ENCODE measurements around the gene SP140. TPM values are rescaled to one million over a fixed set of nuclear protein-coding genes. Genes with fewer than 3 reads are reported as not detected.

SP140 gene
- total and polyA plus RNA-seq, 2 experiments from 2014 or later: 0.24 to 0.70 TPM

DNA sequence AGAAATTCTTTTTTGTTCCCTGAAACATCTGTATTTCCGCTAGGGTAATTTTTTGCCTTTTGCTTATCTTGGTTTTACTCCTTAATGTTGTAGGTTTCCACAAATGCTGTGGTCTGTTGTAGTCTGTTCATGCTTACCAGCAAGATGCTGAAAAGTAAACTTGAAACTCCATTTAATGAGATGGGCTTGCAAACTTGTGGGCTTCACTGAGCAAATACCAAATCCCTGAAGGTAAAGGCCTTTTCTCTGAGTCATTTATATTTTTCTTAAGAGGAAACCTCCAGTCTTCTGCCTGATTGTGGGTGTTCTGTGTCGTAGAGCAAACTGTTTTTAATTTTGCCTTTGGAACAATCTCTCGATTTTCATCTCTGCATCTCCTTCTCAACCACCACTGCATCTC lies 9.3 kb downstream of the SP140 start:
- Histone ChIP-seq H3K27ac (ENCODE audit: low read depth) (no peak overlapping the region), H3F3A (replicated peaks; ENCODE audit: low read depth) (no peaks in the 10 kb centered on the region), H3K79me2 (replicated peaks; ENCODE audit: insufficient read depth) (no peaks in the 10 kb centered on the region), H3K27me3 (ENCODE audit: insufficient read depth) (no peaks in the 10 kb centered on the region), H4K20me1 (replicated peaks; ENCODE audit: insufficient read depth) (no peaks in the 10 kb centered on the region), H3K4me3 (no peak overlapping the region), H3K36me3 (ENCODE audit: insufficient read depth) (no peaks in the 10 kb centered on the region), H3K4me2 (no peak overlapping the region), H2AFZ (peak overlapping the region; percentile 6; the same call in 1 of the 2 replicates), H3K4me1 (ENCODE audit: insufficient read depth) (0 out of 2 replicates have a peak, but pooled peaks cover 6% of the 10 kb centered on the region), H3K9me2 (ENCODE audit: insufficient read depth) (0 out of 2 replicates have a peak, but pooled peaks cover 4% of the 10 kb centered on the region)
- Mint-ChIP-seq H3K27ac (no peak overlapping the region), H3K4me1 (peaks cover 7% of the 10 kb centered on the region; the same call in 2 of the 3 replicates), H3K36me3 (ENCODE audit: low read depth) (peaks cover 15% of the 10 kb centered on the region), H3K9me3 (peaks cover 17% of the 10 kb centered on the region), H3K27me3 (ENCODE audit: insufficient read depth, low read depth, poor library complexity) (peaks cover 3% of the 10 kb centered on the region), H3K4me3 (no peak overlapping the region)
- TF ChIP-seq, protein P1, sequence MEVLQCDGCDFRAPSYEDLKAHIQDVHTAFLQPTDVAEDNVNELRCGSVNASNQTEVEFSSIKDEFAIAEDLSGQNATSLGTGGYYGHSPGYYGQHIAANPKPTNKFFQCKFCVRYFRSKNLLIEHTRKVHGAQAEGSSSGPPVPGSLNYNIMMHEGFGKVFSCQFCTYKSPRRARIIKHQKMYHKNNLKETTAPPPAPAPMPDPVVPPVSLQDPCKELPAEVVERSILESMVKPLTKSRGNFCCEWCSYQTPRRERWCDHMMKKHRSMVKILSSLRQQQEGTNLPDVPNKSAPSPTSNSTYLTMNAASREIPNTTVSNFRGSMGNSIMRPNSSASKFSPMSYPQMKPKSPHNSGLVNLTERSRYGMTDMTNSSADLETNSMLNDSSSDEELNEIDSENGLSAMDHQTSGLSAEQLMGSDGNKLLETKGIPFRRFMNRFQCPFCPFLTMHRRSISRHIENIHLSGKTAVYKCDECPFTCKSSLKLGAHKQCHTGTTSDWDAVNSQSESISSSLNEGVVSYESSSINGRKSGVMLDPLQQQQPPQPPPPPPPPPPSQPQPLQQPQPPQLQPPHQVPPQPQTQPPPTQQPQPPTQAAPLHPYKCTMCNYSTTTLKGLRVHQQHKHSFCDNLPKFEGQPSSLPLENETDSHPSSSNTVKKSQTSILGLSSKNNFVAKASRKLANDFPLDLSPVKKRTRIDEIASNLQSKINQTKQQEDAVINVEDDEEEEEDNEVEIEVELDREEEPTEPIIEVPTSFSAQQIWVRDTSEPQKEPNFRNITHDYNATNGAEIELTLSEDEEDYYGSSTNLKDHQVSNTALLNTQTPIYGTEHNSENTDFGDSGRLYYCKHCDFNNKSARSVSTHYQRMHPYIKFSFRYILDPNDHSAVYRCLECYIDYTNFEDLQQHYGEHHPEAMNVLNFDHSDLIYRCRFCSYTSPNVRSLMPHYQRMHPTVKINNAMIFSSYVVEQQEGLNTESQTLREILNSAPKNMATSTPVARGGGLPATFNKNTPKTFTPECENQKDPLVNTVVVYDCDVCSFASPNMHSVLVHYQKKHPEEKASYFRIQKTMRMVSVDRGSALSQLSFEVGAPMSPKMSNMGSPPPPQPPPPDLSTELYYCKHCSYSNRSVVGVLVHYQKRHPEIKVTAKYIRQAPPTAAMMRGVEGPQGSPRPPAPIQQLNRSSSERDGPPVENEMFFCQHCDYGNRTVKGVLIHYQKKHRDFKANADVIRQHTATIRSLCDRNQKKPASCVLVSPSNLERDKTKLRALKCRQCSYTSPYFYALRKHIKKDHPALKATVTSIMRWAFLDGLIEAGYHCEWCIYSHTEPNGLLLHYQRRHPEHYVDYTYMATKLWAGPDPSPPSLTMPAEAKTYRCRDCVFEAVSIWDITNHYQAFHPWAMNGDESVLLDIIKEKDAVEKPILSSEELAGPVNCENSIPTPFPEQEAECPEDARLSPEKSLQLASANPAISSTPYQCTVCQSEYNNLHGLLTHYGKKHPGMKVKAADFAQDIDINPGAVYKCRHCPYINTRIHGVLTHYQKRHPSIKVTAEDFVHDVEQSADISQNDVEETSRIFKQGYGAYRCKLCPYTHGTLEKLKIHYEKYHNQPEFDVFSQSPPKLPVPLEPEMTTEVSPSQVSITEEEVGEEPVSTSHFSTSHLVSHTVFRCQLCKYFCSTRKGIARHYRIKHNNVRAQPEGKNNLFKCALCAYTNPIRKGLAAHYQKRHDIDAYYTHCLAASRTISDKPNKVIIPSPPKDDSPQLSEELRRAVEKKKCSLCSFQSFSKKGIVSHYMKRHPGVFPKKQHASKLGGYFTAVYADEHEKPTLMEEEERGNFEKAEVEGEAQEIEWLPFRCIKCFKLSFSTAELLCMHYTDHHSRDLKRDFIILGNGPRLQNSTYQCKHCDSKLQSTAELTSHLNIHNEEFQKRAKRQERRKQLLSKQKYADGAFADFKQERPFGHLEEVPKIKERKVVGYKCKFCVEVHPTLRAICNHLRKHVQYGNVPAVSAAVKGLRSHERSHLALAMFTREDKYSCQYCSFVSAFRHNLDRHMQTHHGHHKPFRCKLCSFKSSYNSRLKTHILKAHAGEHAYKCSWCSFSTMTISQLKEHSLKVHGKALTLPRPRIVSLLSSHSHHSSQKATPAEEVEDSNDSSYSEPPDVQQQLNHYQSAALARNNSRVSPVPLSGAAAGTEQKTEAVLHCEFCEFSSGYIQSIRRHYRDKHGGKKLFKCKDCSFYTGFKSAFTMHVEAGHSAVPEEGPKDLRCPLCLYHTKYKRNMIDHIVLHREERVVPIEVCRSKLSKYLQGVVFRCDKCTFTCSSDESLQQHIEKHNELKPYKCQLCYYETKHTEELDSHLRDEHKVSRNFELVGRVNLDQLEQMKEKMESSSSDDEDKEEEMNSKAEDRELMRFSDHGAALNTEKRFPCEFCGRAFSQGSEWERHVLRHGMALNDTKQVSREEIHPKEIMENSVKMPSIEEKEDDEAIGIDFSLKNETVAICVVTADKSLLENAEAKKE (CRISPR knock-in tag; IDR thresholded peaks at IDR 0.05): no peak
- TF ChIP-seq ZNF114 (CRISPR knock-in tag; IDR thresholded peaks at IDR 0.05) (no peak), EZH2phosphoT487 (IDR thresholded peaks at IDR 0.05; ENCODE audit: unreplicated experiment) (no peak), POLR2AphosphoS5 (IDR thresholded peaks at IDR 0.05; ENCODE audit: low read depth) (no peak), CREB1 (CRISPR knock-in tag; IDR thresholded peaks at IDR 0.05; ENCODE audit: low read depth) (no peak), NANOG (IDR thresholded peaks at IDR 0.05; ENCODE audit: borderline replicate concordance) (no peak), EZH2 (IDR thresholded peaks at IDR 0.05; ENCODE audit: low read depth, unreplicated experiment) (no peak), JUNB (IDR thresholded peaks at IDR 0.05; ENCODE audit: unreplicated experiment) (no peak), ZNF331 (CRISPR knock-in tag; IDR thresholded peaks at IDR 0.05; ENCODE audit: low read depth) (no peak), STAT1 (IDR thresholded peaks at IDR 0.05; ENCODE audit: unreplicated experiment) (no peak)
- TF ChIP-seq, protein P2, sequence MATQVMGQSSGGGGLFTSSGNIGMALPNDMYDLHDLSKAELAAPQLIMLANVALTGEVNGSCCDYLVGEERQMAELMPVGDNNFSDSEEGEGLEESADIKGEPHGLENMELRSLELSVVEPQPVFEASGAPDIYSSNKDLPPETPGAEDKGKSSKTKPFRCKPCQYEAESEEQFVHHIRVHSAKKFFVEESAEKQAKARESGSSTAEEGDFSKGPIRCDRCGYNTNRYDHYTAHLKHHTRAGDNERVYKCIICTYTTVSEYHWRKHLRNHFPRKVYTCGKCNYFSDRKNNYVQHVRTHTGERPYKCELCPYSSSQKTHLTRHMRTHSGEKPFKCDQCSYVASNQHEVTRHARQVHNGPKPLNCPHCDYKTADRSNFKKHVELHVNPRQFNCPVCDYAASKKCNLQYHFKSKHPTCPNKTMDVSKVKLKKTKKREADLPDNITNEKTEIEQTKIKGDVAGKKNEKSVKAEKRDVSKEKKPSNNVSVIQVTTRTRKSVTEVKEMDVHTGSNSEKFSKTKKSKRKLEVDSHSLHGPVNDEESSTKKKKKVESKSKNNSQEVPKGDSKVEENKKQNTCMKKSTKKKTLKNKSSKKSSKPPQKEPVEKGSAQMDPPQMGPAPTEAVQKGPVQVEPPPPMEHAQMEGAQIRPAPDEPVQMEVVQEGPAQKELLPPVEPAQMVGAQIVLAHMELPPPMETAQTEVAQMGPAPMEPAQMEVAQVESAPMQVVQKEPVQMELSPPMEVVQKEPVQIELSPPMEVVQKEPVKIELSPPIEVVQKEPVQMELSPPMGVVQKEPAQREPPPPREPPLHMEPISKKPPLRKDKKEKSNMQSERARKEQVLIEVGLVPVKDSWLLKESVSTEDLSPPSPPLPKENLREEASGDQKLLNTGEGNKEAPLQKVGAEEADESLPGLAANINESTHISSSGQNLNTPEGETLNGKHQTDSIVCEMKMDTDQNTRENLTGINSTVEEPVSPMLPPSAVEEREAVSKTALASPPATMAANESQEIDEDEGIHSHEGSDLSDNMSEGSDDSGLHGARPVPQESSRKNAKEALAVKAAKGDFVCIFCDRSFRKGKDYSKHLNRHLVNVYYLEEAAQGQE (IDR thresholded peaks at IDR 0.05; ENCODE audit: unreplicated experiment): no peak
- TF ChIP-seq, protein P3, sequence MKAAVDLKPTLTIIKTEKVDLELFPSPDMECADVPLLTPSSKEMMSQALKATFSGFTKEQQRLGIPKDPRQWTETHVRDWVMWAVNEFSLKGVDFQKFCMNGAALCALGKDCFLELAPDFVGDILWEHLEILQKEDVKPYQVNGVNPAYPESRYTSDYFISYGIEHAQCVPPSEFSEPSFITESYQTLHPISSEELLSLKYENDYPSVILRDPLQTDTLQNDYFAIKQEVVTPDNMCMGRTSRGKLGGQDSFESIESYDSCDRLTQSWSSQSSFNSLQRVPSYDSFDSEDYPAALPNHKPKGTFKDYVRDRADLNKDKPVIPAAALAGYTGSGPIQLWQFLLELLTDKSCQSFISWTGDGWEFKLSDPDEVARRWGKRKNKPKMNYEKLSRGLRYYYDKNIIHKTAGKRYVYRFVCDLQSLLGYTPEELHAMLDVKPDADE (IDR thresholded peaks at IDR 0.05): no peak
- TF ChIP-seq, protein P4, sequence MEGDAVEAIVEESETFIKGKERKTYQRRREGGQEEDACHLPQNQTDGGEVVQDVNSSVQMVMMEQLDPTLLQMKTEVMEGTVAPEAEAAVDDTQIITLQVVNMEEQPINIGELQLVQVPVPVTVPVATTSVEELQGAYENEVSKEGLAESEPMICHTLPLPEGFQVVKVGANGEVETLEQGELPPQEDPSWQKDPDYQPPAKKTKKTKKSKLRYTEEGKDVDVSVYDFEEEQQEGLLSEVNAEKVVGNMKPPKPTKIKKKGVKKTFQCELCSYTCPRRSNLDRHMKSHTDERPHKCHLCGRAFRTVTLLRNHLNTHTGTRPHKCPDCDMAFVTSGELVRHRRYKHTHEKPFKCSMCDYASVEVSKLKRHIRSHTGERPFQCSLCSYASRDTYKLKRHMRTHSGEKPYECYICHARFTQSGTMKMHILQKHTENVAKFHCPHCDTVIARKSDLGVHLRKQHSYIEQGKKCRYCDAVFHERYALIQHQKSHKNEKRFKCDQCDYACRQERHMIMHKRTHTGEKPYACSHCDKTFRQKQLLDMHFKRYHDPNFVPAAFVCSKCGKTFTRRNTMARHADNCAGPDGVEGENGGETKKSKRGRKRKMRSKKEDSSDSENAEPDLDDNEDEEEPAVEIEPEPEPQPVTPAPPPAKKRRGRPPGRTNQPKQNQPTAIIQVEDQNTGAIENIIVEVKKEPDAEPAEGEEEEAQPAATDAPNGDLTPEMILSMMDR (conservative IDR thresholded peaks at IDR 0.05; ENCODE audit: low read depth in 2 of 2): no peak
- DNase-seq (ENCODE audit: low spot score): no peak
- ATAC-seq: no peak

Data from GM23338 (cell line).